Measurements from ENCODE around the gene TLE6. TPM values are rescaled to one million over a fixed set of nuclear protein-coding genes. Genes with fewer than 3 reads are reported as not detected.
"Not testable (repeated sequence)": the region's sequence is repeated elsewhere in the genome, so short reads cannot be mapped to it uniquely, and the experiment has no call there.

The TLE6 gene
- total RNA-seq, 2 donors from 2014 or later = 4.1 to 4.2 TPM

- Mint-ChIP-seq H3K4me1 (no peaks in the 10 kb centered on the region), H3K9me3 (no peaks in the 10 kb centered on the region), H3K4me3 (no peak overlapping the region), H3K36me3 (ENCODE audit: low read depth) (no peaks in the 10 kb centered on the region), H3K27ac (no peak overlapping the region), H3K27me3 (no peaks in the 10 kb centered on the region)
- no peak for ATAC-seq (replicated peaks)
Observed at GRCh38 chr19:2963122-2963521, 14.2 kb upstream of the TLE6 start.

- not testable (repeated sequence) for H3K9me3 Mint-ChIP-seq; H3K36me3 Mint-ChIP-seq (ENCODE audit: low read depth); ATAC-seq (replicated peaks)
Observed at GRCh38 chr19:2963631-2964030, 13.7 kb upstream of the TLE6 start.

GRCh38 chr19:2964874-2965273 is 12.5 kb upstream of the TLE6 start:
- Mint-ChIP-seq H3K27me3 (no peaks in the 10 kb centered on the region), H3K9me3 (no peaks in the 10 kb centered on the region), H3K4me1 (no peaks in the 10 kb centered on the region), H3K4me3 (no peak overlapping the region), H3K36me3 (ENCODE audit: low read depth) (no peaks in the 10 kb centered on the region), H3K27ac (no peak overlapping the region)
- no peak for ATAC-seq (replicated peaks)

More at GRCh38 chr19:2963631-2964030, 13.7 kb upstream of the TLE6 start:
- H3K27ac Mint-ChIP-seq, H3K4me3 Mint-ChIP-seq, H3K27me3 Mint-ChIP-seq, H3K4me1 Mint-ChIP-seq: not testable (repeated sequence)

GRCh38 chr19:2967972-2968371 is 9.4 kb upstream of the TLE6 start:
- Mint-ChIP-seq H3K27me3 (no peaks in the 10 kb centered on the region), H3K9me3 (no peaks in the 10 kb centered on the region), H3K4me3 (no peak overlapping the region), H3K36me3 (ENCODE audit: low read depth) (no peaks in the 10 kb centered on the region), H3K4me1 (no peaks in the 10 kb centered on the region), H3K27ac (no peak overlapping the region)
- no peak for ATAC-seq (replicated peaks)

GRCh38 chr19:2969104-2969504 is 8.3 kb upstream of the TLE6 start:
- Mint-ChIP-seq H3K27ac (no peak overlapping the region), H3K27me3 (no peaks in the 10 kb centered on the region)

GRCh38 chr19:2970201-2970835 is 7.0 kb upstream of the TLE6 start:
- no peak for ATAC-seq (replicated peaks)
- Mint-ChIP-seq H3K36me3 (ENCODE audit: low read depth) (no peaks in the 10 kb centered on the region), H3K27me3 (peaks cover 4% of the 10 kb centered on the region), H3K9me3 (no peaks in the 10 kb centered on the region), H3K27ac (no peak overlapping the region), H3K4me3 (no peak overlapping the region), H3K4me1 (no peaks in the 10 kb centered on the region)

More at GRCh38 chr19:2969104-2969504, 8.3 kb upstream of the TLE6 start:
- H3K4me1 Mint-ChIP-seq = no peaks in the 10 kb centered on the region
- H3K36me3 Mint-ChIP-seq (ENCODE audit: low read depth) = no peaks in the 10 kb centered on the region
- H3K4me3 Mint-ChIP-seq = no peak overlapping the region
- no peaks in the 10 kb centered on the region for H3K9me3 Mint-ChIP-seq
- no peak for ATAC-seq (replicated peaks)

- Mint-ChIP-seq H3K9me3 (no peaks in the 10 kb centered on the region), H3K27me3 (peaks cover 4% of the 10 kb centered on the region), H3K36me3 (ENCODE audit: low read depth) (no peaks in the 10 kb centered on the region), H3K27ac (no peak overlapping the region), H3K4me3 (no peak overlapping the region), H3K4me1 (no peaks in the 10 kb centered on the region)
- ATAC-seq (replicated peaks) = no peak
Observed at GRCh38 chr19:2973229-2973628, 4.1 kb upstream of the TLE6 start.

- no peak for ATAC-seq (replicated peaks)
- H3K27me3 Mint-ChIP-seq = peaks cover 4% of the 10 kb centered on the region
- no peaks in the 10 kb centered on the region for H3K36me3 Mint-ChIP-seq (ENCODE audit: low read depth)
Observed at GRCh38 chr19:2974342-2975041, 2.9 kb upstream of the TLE6 start.

GRCh38 chr19:2976609-2977000 is 759 bp upstream of the TLE6 start:
- peak overlapping the region; percentile 88 for H3K4me3 Mint-ChIP-seq
- no peak for ATAC-seq (replicated peaks)
- no peaks in the 10 kb centered on the region for H3K4me1 Mint-ChIP-seq
- H3K9me3 Mint-ChIP-seq = no peaks in the 10 kb centered on the region
- H3K27ac Mint-ChIP-seq = peak overlapping the region; percentile 76
- peaks cover 8% of the 10 kb centered on the region for H3K27me3 Mint-ChIP-seq
- H3K36me3 Mint-ChIP-seq (ENCODE audit: low read depth) = no peaks in the 10 kb centered on the region

More at GRCh38 chr19:2974342-2975041, 2.9 kb upstream of the TLE6 start:
- H3K27ac Mint-ChIP-seq = no peak overlapping the region
- no peaks in the 10 kb centered on the region for H3K9me3 Mint-ChIP-seq
- no peak overlapping the region for H3K4me3 Mint-ChIP-seq
- H3K4me1 Mint-ChIP-seq = no peaks in the 10 kb centered on the region

- H3K4me1 Mint-ChIP-seq = no peaks in the 10 kb centered on the region
- H3K4me3 Mint-ChIP-seq = peak overlapping the region; percentile 88
- ATAC-seq (replicated peaks) = no peak
- peaks cover 13% of the 10 kb centered on the region for H3K27me3 Mint-ChIP-seq
- no peak overlapping the region for H3K27ac Mint-ChIP-seq
- no peaks in the 10 kb centered on the region for H3K9me3 Mint-ChIP-seq
- H3K36me3 Mint-ChIP-seq (ENCODE audit: low read depth) = no peaks in the 10 kb centered on the region
Observed at GRCh38 chr19:2977746-2978138, 378 bp downstream of the TLE6 start.

GRCh38 chr19:2978166-2978767 is 903 bp downstream of the TLE6 start:
- Mint-ChIP-seq H3K9me3 (no peaks in the 10 kb centered on the region), H3K27ac (no peak overlapping the region), H3K27me3 (peaks cover 17% of the 10 kb centered on the region), H3K36me3 (ENCODE audit: low read depth) (no peaks in the 10 kb centered on the region), H3K4me1 (no peaks in the 10 kb centered on the region), H3K4me3 (peak overlapping the region; percentile 88)
- ATAC-seq (replicated peaks) = no peak

- Mint-ChIP-seq H3K36me3 (ENCODE audit: low read depth) (no peaks in the 10 kb centered on the region), H3K9me3 (no peaks in the 10 kb centered on the region), H3K27me3 (peaks cover 21% of the 10 kb centered on the region), H3K4me3 (no peak overlapping the region), H3K4me1 (no peaks in the 10 kb centered on the region), H3K27ac (no peak overlapping the region)
- no peak for ATAC-seq (replicated peaks)
Observed at GRCh38 chr19:2978772-2979171, 1.4 kb downstream of the TLE6 start.

- no peak overlapping the region for H3K4me3 Mint-ChIP-seq
- no peak for ATAC-seq (replicated peaks)
- no peaks in the 10 kb centered on the region for H3K36me3 Mint-ChIP-seq (ENCODE audit: low read depth)
- H3K9me3 Mint-ChIP-seq = no peaks in the 10 kb centered on the region
- H3K27me3 Mint-ChIP-seq = peaks cover 17% of the 10 kb centered on the region
- H3K4me1 Mint-ChIP-seq = no peaks in the 10 kb centered on the region
- H3K27ac Mint-ChIP-seq = no peak overlapping the region
Observed at GRCh38 chr19:2981898-2982297, 4.5 kb downstream of the TLE6 start.

GRCh38 chr19:2982561-2982960 is 5.2 kb downstream of the TLE6 start:
- ATAC-seq (replicated peaks) = no peak
- Mint-ChIP-seq H3K27me3 (peaks cover 17% of the 10 kb centered on the region), H3K27ac (no peak overlapping the region), H3K9me3 (no peaks in the 10 kb centered on the region), H3K4me3 (no peak overlapping the region), H3K36me3 (ENCODE audit: low read depth) (no peaks in the 10 kb centered on the region), H3K4me1 (no peaks in the 10 kb centered on the region)

GRCh38 chr19:2982983-2983350 is 5.6 kb downstream of the TLE6 start:
- ATAC-seq (replicated peaks) = no peak
- no peaks in the 10 kb centered on the region for H3K9me3 Mint-ChIP-seq
- H3K27me3 Mint-ChIP-seq = peaks cover 17% of the 10 kb centered on the region
- no peak overlapping the region for H3K4me3 Mint-ChIP-seq
- no peak overlapping the region for H3K27ac Mint-ChIP-seq
- no peaks in the 10 kb centered on the region for H3K4me1 Mint-ChIP-seq
- H3K36me3 Mint-ChIP-seq (ENCODE audit: low read depth) = no peaks in the 10 kb centered on the region

Measured in activated T-helper 17 cell treated with anti-CD3 and anti-CD28 coated beads, Interleukin-2, amount 50 U/mL, for 72 hours (primary cell).